AG10803 (cell line): ENCODE results near the gene ACAT2.

Experiments used
- DNase-seq: peaks from one replicate; pipeline ENCODE4 v3.0.0; 2010; ENCODE audit warnings: low read depth
- H3K4me3 ChIP-seq: 2 replicates; pipeline ENCODE4 v1.5.1; 2011; ENCODE audit warnings: mild to moderate bottlenecking, low read length, control low read depth
- TF ChIP-seq, protein P1 (sequence below): conservative IDR thresholded peaks from 2 replicates; pipeline ENCODE4 v1.5.1; 2011; ENCODE audit warnings: mild to moderate bottlenecking, low read length, control low read depth, inconsistent platforms

Gene ACAT2

GRCh38 chr6:159753081-159753872 is 8.6 kb upstream of the ACAT2 start:
- DNase-seq = no peak
- no peak overlapping the region for H3K4me3 ChIP-seq
- TF ChIP-seq, protein P1, sequence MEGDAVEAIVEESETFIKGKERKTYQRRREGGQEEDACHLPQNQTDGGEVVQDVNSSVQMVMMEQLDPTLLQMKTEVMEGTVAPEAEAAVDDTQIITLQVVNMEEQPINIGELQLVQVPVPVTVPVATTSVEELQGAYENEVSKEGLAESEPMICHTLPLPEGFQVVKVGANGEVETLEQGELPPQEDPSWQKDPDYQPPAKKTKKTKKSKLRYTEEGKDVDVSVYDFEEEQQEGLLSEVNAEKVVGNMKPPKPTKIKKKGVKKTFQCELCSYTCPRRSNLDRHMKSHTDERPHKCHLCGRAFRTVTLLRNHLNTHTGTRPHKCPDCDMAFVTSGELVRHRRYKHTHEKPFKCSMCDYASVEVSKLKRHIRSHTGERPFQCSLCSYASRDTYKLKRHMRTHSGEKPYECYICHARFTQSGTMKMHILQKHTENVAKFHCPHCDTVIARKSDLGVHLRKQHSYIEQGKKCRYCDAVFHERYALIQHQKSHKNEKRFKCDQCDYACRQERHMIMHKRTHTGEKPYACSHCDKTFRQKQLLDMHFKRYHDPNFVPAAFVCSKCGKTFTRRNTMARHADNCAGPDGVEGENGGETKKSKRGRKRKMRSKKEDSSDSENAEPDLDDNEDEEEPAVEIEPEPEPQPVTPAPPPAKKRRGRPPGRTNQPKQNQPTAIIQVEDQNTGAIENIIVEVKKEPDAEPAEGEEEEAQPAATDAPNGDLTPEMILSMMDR = no peak

DNA sequence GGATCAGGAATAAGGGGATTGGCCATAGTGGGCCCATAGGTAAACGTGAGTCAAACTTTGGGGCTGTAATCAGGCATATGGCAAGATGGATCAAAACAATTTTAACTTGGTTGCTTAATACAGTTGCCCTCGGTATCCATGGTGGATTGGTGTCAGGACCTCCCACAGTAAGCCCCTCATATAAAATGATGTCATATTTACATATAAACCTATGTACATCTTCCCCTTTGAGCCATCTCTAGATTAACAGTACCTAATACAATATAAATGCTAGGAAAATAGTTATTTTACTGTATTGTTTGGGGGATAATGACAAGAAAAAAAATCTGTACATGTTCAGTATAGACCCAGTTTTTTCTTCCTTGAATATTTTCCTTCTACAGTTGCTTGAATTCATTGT is 7.4 kb upstream of the ACAT2 start:
- TF ChIP-seq, protein P1 = no peak
- no peak for DNase-seq
- H3K4me3 ChIP-seq = no peak overlapping the region

DNA sequence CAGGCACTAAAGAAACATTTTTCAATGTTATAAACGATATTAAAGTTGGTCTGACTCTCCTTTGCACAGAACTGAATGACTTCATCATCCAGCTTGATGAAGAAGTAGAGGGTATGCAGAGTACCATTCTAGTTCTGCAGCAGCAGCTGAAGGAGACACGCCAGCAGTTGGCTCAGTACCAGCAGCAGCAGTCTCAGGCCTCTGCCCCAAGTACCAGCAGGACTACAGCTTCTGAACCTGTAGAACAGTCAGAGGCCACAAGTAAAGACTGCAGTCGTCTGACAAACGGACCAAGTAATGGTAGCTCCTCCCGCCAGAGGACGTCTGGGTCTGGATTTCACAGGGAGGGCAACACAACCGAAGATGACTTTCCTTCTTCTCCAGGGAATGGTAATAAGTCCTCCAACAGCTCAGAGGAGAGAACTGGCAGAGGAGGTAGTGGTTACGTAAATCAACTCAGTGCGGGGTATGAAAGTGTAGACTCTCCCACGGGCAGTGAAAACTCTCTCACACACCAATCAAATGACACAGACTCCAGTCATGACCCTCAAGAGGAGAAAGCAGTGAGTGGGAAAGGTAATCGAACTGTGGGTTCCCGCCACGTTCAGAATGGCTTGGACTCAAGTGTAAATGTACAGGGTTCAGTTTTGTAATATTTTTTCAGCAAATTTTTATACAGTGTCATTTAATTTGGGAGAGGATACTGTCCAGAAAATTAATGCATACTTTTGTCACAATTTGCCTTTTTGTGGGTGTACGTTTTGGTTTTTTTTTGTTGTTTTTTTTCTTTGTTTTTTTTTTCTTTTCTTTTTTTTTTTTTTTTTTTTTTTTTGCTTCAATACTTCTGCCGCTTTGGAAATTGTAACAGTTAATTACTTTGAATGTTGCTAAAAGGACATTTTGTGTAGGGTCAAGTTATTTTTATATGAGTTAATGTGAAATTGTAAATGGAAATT is 6.6 kb upstream of the ACAT2 start:
- DNase-seq = no peak
- TF ChIP-seq, protein P1 = no peak
- H3K4me3 ChIP-seq = no peak overlapping the region

DNA sequence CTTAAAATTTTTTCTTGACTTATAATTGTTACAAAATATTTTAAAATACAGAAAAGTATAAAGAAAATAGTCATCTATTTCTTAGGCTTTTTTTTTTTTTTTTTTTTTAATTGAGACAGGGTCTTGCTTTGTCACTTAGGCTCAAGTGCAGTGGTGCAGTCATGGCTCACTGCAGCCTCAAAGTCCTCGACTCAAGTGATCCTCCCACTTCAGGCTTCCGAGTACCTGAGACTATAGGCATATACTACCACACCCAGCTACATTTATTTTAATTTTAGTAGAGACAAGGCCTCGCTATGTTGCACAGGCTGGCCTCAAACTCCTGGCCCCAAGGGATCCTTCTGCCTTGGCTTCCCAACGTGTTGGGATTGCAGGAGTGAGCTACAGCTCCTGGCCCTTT is 5.3 kb upstream of the ACAT2 start:
- no peak overlapping the region for H3K4me3 ChIP-seq
- DNase-seq = no peak
- TF ChIP-seq, protein P1 = no peak

- peak; percentile 57 for DNase-seq
Observed at GRCh38 chr6:159758031-159759001, 3.5 kb upstream of the ACAT2 start.

GRCh38 chr6:159759645-159760044 is 2.2 kb upstream of the ACAT2 start:
- no peak for DNase-seq
- TF ChIP-seq, protein P1 = no peak
- H3K4me3 ChIP-seq = no peak overlapping the region

More at GRCh38 chr6:159758031-159759001, 3.5 kb upstream of the ACAT2 start:
- TF ChIP-seq, protein P1 = peak; percentile 32
- H3K4me3 ChIP-seq = no peak overlapping the region
